Thoracic aorta (tissue), 2 donors: ENCODE measurements around the gene SEMA4D. TPM values are rescaled to one million over a fixed set of nuclear protein-coding genes. Genes with fewer than 3 reads are reported as not detected.

Source experiments
- ATAC-seq: fragments of 150-250 bp; one replicate; pipeline ENCODE4 v1.8.0; 2017; ENCODE audit warnings: low read depth; ENCODE audit not compliant: insufficient number of reproducible peaks, low FRiP score
- DNase-seq: peaks from one replicate; pipeline ENCODE4 v3.0.0-alpha.2; 2020; ENCODE audit warnings: low spot score
- H3K27ac ChIP-seq, 2 donors: fragments of 200-600 bp; sonication (generic); 1 replicate in 1 of 2; 2 replicates in 1 of 2; pipeline ENCODE4 v1.5.1; 2016; ENCODE audit warnings: mild to moderate bottlenecking in 2 of 2, moderate library complexity in 2 of 2
- H3K27me3 ChIP-seq: fragments of 200-600 bp; sonication (generic); replicated peaks from 2 replicates; pipeline ENCODE4 v1.6.0; 2016; ENCODE audit warnings: mild to moderate bottlenecking; ENCODE audit not compliant: insufficient read depth
- H3K36me3 ChIP-seq: fragments of 200-600 bp; sonication (generic); one replicate; pipeline ENCODE4 v1.5.1; 2016
- H3K4me1 ChIP-seq, 2 donors: fragments of 200-600 bp; sonication (generic); 1 replicate in 1 of 2; 2 replicates in 1 of 2; pipeline versions ENCODE4 v1.5.1 to v1.6.0; 2016; ENCODE audit warnings: low read depth in 2 of 2, mild to moderate bottlenecking in 1 of 2; ENCODE audit not compliant: control insufficient read depth in 1 of 2
- H3K4me3 ChIP-seq: fragments of 200-600 bp; sonication (generic); 2 replicates; pipeline ENCODE4 v1.5.1; 2016; ENCODE audit warnings: mild to moderate bottlenecking
- H3K9me3 ChIP-seq: fragments of 200-600 bp; sonication (generic); 2 replicates; pipeline ENCODE4 v1.5.1; 2016
- total RNA-seq, 2 donors: library from RNA; depleted of rRNA; stranded (reverse); fragments of >200 nt; gene quantifications; one replicate each; pipeline versions ENCODE4 v1.1.0 to v1.2.3, GENCODE V29; 2016
- TF ChIP-seq, protein P1 (sequence below): fragments of 200-600 bp; sonication (generic); IDR thresholded peaks from one replicate; pipeline ENCODE4 v1.5.1; 2019; ENCODE audit warnings: antibody characterized with exemption

The SEMA4D gene
- total RNA-seq, 2 donors from 2014 or later: 16.9 to 20.2 TPM

DNA sequence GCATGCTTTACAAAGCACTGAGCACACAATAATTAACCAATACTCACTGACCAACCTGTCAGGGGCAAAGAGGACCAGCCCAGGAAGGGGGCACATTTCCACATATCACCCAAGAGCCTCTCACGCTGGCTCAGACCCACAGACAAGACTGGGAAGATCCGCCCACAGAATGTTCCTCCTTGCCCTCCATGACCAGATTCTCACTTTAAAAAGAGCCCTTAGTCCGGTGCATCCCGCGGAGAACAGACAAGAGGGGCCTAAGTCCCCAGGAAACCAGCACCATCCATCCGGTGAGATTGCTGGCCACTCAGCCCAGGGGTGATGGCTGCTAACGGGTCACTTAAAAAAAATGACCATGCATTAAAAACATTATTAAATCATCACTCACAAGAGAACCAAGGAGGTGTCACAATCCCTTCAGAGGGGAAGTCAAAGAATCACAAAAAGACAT, 32.9 kb downstream of the SEMA4D start:
- Histone ChIP-seq H3K9me3 (no peaks in the 10 kb centered on the region), H3K27me3 (no peaks in the 10 kb centered on the region), H3K27ac (no peak overlapping the region), H3K4me3 (no peak overlapping the region), H3K36me3 (no peaks in the 10 kb centered on the region), H3K4me1 (peaks cover 2 to 20% of the 10 kb centered on the region in 2 donors)
- ATAC-seq: no peak
- TF ChIP-seq, protein P1, sequence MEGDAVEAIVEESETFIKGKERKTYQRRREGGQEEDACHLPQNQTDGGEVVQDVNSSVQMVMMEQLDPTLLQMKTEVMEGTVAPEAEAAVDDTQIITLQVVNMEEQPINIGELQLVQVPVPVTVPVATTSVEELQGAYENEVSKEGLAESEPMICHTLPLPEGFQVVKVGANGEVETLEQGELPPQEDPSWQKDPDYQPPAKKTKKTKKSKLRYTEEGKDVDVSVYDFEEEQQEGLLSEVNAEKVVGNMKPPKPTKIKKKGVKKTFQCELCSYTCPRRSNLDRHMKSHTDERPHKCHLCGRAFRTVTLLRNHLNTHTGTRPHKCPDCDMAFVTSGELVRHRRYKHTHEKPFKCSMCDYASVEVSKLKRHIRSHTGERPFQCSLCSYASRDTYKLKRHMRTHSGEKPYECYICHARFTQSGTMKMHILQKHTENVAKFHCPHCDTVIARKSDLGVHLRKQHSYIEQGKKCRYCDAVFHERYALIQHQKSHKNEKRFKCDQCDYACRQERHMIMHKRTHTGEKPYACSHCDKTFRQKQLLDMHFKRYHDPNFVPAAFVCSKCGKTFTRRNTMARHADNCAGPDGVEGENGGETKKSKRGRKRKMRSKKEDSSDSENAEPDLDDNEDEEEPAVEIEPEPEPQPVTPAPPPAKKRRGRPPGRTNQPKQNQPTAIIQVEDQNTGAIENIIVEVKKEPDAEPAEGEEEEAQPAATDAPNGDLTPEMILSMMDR: no peak
- DNase-seq: no peak

DNA sequence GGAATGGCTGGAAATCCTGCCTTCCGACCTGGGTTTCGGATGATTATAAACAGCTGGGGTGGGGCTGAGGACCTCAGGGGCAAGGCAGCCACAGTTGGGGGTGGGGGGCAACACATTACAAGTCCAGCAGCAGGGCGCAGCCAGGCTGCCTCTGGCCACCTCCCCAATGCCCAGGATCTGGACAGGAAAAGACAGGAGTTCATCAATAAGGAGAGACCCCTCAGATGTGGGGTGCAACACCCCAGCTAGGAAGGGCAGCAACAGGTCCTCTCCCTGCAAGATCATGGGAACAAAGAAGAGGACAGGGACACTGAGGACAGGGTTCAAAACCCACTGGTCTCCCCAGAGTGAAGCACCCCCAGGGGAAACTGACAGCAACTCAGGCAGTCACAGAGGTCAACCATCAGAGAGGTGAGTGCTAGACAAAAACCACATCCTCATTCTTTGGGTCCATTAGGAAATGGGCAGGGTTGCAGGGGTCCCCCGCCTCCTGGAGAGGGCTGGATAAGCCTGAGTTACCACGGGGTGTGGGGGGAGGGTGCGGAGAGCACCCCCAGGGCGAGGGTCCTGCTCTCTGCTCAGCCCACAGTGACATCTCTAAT, 33.5 kb downstream of the SEMA4D start:
- no peaks in the 10 kb centered on the region for H3K9me3 ChIP-seq
- no peak overlapping the region for H3K4me3 ChIP-seq
- H3K36me3 ChIP-seq: no peaks in the 10 kb centered on the region
- ATAC-seq (no peak), DNase-seq (no peak)
- H3K27ac ChIP-seq: no peak overlapping the region
- H3K27me3 ChIP-seq: no peaks in the 10 kb centered on the region
- H3K4me1 ChIP-seq: peaks cover 2 to 20% of the 10 kb centered on the region in 2 donors
- TF ChIP-seq, protein P1: no peak

DNA sequence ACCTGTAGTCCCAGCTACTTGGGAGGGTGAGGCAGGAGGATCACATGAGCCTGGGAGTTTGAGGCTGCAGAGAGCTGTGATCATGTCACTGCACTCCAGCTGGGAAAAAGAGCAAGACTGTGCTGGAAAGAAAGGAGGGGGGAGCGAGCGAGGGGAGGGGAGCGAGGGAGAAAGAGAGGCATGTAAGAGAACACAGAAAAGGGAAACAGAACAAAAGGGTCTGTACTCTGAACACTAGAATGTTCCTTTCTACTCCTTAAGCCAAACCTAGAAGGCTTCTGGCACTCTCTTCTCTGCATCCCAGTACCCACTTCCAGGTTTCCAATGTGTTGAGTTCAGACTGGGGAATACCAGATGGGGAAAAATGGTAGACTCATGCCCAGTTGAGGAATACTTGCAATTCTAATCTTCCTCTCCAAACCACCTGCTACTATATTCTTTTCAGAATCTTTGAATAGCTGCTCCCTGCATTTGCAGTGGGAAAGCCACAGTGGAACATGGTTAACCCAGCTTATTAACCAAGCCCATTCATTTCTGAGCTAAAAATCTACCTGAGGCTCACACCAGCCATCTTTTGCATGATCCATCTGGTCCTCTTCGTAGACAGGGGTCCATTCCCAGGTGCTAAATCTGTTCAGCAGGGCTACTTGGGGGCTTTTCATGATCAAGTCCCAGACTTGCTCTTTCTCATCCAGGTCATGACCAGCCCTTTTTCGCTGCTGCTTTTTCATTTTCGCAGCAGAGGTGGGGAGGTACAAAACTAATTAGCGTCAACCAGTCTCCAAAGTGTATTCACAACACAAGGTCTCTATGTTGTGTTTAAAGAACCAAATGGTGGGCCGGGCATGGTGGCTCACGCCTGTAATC, 34.9 kb downstream of the SEMA4D start:
- Histone ChIP-seq H3K27me3 (no peaks in the 10 kb centered on the region), H3K9me3 (no peaks in the 10 kb centered on the region), H3K4me1 (peaks cover 2 to 20% of the 10 kb centered on the region in 2 donors), H3K27ac (no peak overlapping the region), H3K4me3 (no peak overlapping the region), H3K36me3 (no peaks in the 10 kb centered on the region)
- TF ChIP-seq, protein P1: no peak
- DNase-seq (no peak), ATAC-seq (no peak)

DNA sequence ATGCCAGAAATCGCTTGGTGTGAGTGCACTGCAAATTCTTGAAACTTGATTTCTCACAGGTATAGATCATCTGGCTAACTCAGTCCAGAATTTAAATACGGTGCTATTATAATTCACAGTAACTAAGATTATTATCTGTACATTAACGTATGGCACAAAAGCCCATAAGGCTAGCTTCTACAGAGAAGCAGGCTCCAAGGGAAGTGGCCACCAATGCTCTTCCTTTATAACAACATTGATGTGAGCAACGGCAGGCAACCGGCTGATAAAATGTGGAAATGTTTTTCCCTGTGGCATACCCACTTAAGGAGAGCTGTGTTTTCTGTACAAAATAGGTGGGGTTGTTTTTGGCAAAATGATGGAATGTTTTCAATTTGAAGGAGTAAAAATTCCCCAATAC, 35.7 kb downstream of the SEMA4D start:
- no peaks in the 10 kb centered on the region for H3K36me3 ChIP-seq
- DNase-seq: no peak
- ATAC-seq: no peak
- no peaks in the 10 kb centered on the region for H3K27me3 ChIP-seq
- H3K4me1 ChIP-seq: peaks cover 2 to 20% of the 10 kb centered on the region in 2 donors
- H3K4me3 ChIP-seq: no peak overlapping the region
- no peak overlapping the region for H3K27ac ChIP-seq
- H3K9me3 ChIP-seq: no peaks in the 10 kb centered on the region
- TF ChIP-seq, protein P1: no peak

DNA sequence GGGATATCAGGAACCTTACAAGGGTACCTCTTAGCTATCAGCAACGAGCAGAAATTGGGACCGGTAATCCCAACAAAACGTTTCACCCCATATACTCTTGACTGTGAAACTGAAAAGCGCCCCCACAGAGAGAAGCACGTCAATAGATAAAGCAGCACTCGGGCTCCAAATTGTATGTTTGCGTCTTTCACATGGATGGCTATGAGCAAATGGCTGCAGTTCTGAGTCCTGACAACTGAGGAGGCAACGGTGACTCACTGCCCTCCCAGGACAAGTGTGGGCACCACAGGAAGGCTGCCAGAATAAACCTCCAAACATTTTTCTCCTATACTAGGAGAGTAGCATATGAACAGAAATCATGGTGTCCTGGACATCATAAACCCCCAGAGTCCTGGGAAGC, 36.6 kb downstream of the SEMA4D start:
- peaks cover 2 to 20% of the 10 kb centered on the region in 2 donors for H3K4me1 ChIP-seq
- no peaks in the 10 kb centered on the region for H3K9me3 ChIP-seq
- DNase-seq: no peak
- H3K27ac ChIP-seq: no peak overlapping the region
- ATAC-seq: no peak
- TF ChIP-seq, protein P1: no peak
- H3K27me3 ChIP-seq: no peaks in the 10 kb centered on the region
- H3K4me3 ChIP-seq: no peak overlapping the region
- H3K36me3 ChIP-seq: no peaks in the 10 kb centered on the region
